UCSD-AML1 (cell line): ENCODE data around the gene DUOXA1.
"Not testable (repeated sequence)": the region's sequence is repeated elsewhere in the genome, so short reads cannot be mapped to it uniquely, and the experiment has no call there.

Experiments
- DNase-seq: peaks from one replicate; lab custom pipeline; 2025; ENCODE audit not compliant: unreplicated experiment; lab: John Stamatoyannopoulos, UW

DUOXA1 gene

DNA sequence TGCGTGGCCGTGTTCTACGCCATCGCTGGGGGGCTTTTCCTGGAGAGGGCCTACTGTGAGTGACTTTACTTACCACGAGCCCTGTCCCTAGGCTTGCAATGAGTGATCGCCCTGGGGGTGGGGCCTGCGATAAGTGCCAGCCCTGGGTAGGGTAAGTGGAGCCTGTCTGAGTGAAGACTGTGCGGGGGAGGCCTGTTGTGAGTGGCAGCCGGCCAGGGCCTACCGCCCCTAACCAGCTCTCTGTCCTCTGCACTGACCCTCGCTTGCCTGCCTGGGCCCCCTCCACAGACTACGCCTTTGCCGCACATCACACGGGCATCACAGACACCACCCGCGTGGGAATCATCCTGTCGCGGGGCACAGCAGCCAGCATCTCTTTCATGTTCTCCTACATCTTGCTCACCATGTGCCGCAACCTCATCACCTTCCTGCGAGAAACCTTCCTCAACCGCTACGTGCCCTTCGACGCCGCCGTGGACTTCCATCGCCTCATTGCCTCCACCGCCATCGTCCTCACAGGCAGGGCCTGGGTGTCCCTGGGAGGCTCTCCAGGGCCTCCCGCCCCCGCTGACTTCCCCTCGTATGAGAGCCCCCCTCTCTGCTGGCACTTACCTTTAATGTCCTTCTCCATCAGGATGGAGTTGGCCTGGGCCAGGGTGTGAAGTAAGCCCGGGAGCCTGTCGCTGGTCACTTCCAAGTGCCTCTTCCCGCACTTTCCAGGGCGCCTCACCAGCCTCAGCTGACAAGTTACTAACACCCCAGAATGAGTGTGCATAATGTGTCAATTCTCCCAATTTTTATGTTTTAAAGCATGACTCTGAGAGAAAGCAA, 22.5 kb upstream of the DUOXA1 start:
- no peak for DNase-seq

DNA sequence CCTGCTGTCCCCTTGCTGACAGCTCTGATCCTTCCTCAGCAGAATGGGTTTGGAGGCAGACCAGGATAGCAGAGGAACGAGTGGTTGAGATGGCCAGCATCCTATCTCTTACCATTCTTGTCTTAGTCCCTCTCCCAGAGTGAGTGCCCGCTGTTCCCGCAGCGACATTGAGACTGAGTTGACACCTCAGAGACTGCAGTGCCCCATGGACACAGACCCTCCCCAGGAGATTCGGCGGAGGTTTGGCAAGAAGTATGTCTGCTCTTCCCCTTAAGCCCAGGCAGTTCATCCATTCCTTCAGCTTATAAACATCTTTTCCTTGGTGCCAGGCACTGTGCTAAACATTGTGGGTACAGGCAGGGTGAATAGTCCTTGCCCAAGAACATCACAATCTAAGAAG, 21.3 kb upstream of the DUOXA1 start:
- no peak for DNase-seq

DNA sequence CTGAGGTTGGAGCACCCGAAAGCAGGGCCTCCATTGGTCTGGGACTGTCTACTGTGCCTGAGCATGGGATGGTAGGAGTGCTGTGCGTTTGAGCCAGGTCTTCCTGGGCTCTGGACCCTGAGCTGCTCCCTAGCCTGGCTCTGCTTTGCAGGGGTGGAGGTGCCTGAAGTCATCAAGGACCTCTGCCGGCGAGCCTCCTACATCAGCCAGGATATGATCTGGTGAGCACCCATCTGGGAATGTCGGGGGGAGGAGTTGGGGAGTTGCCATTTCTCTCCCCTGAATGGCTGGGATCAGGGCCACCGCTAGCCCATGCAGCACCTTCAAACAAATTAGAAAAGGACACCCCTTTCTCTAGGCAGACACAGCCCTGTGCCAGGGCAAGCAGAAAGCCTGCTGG, 20.8 kb upstream of the DUOXA1 start:
- DNase-seq, result no peak

DNA sequence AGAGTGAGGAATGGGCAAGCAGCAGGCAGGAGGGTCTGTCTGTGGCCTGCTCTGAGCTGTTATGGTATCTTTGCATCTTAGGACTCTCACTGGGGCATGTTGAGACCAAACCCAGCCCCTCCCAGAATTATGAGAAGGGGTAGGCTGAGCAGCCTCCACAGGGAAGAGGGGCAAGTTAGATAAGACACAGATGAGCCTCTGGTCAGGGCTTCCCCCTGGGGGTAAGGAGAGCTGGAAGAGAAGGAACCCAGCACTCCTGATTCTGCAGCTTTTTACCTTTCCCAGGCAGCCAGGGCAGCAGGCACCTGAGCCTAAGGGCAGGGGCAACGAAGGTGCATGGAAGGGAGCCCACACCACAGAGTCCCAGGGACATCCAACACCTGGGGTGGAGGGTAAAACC, 19.4 kb upstream of the DUOXA1 start:
- no peak for DNase-seq

GRCh38 chr15:45148076-45149059, 18.7 kb upstream of the DUOXA1 start:
- DNase-seq, result no peak

DNA sequence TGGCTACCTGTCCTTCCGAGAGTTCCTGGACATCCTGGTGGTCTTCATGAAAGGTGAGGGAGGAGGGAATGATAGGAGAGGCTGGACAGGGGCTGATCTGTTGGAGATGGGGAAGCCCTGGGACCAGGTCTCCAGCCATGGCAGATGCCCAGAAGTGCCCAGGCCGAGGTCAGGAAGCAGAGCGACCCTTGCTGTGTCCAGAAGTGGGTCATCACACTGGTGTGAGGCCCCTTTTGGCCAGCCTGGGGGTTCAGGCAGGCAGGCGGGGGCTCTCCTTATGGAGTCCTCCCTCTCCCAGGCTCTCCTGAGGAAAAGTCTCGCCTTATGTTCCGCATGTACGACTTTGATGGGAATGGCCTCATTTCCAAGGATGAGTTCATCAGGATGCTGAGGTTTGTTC, 17.9 kb upstream of the DUOXA1 start:
- DNase-seq, result no peak

DNA sequence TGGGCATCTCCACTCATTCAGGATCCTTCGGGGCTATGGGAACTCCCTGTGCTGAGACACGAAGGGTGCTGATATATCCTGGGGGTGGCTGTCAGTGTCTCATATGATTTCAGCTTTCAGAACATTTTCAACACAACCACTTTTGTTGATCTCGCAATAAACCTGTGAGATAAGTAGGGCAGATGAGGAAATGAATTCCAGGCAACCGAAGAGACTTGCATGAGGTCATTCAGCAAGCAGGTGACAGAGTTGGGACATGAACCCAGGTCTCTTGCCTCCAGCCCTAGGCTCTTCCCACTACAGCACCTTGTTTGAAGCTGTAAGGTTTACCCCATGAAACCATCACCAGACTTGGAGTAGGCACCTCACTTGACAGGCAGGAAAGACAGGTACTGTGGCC, 16.7 kb upstream of the DUOXA1 start:
- no peak for DNase-seq

DNA sequence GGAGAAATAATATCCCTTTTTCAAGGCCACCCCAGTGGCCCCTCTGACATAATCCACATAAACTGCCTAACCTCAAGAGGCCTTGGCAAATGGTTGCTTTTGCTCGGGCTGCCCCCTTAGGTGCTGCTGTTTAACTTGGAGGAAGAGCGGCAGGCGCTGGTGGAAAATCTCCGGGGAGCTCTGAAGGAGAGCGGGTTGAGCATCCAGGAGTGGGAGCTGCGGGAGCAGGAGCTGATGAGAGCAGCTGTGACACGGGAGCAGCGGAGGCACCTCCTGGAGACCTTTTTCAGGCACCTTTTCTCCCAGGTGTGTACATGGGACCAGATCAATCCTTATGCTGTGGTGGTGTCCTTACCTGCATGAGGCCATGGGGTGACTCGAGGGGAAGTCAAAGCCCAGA, 15.1 kb upstream of the DUOXA1 start:
- no peak for DNase-seq

DNA sequence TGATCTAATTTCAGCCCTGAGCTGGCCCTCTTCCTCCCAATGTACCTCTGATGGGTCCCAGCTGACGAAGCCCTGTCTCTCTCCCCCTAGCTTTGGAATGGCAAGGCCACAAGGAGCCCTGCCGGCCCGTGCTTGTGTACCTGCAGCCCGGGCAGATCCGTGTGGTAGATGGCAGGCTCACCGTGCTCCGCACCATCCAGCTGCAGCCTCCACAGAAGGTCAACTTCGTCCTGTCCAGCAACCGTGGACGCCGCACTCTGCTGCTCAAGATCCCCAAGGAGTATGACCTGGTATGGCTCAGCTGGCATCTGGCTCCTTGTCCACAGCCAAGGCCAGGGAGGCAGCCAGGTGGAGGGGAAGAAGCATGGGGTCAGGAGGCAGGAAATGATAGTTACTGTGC, 14.3 kb upstream of the DUOXA1 start:
- no peak for DNase-seq

GRCh38 chr15:45143056-45143455, 13.4 kb upstream of the DUOXA1 start:
- no peak for DNase-seq

DNA sequence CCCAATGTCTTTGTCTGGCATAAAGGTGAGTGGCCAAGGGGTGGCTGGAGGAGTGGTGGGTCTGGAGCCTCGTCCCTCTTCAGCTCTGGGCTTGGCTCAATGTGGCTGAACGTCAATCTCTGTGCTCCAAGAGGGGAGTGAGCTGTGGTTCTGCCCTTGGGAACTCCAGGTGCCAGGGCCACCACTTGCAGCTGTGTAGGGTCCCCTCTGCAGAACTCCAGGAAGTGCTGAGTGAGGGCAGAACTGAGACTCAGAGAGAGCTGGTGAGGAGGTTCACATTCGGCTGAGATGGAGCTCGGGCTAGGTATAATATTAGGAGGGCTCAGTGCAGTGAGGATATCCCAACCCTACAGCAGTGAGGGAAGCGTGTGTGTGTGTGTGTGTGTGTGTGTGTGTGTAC, 11.7 kb upstream of the DUOXA1 start:
- no peak for DNase-seq

DNA sequence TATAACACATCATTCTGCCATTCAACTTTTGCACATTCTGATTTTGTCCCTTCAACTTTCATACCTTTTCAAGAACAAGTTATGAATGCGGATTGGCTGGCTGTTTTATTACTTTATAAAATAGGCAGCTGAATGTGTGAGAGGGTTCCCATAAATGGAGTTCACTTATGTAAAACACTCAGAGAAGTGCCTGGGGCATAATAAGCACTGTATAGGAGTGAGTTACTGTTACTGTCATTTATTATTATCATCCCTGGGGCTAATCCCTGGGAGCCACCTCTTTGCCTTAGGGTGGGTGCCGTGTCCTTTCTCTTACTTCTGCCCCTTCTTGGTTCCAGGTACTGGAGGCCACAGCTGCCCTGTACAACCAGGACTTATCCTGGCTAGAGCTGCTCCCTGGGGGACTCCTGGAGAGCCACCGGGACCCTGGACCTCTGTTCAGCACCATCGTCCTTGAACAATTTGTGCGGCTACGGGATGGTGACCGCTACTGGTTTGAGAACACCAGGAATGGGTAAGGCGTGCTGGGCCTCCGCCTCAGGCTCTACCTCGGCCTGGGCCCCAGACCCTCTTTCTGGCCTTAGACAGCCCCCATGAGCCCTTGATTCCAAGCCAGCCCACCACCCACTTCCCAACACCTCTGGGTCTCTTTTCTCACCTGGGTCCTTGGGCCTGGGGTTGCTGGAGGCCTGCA, 11.0 kb upstream of the DUOXA1 start:
- no peak for DNase-seq

DNA sequence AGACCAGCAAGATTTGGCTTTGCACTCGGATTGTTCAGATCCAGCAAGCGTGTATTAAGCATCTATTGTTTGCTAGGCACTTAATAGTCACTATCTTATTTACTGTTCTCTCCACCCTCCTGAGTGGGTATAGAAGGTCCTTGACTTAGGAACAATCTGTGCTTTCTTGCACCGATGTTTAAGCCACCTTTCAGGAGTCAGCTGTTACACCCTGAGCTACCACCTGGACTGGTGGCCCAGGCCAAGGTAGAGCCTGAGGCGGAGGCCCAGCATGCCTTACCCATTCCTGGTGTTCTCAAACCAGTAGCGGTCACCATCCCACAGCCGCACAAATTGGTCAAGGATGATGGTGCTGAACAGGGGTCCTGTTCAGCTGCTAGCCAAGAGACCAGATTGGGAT, 10.1 kb upstream of the DUOXA1 start:
- no peak for DNase-seq

DNA sequence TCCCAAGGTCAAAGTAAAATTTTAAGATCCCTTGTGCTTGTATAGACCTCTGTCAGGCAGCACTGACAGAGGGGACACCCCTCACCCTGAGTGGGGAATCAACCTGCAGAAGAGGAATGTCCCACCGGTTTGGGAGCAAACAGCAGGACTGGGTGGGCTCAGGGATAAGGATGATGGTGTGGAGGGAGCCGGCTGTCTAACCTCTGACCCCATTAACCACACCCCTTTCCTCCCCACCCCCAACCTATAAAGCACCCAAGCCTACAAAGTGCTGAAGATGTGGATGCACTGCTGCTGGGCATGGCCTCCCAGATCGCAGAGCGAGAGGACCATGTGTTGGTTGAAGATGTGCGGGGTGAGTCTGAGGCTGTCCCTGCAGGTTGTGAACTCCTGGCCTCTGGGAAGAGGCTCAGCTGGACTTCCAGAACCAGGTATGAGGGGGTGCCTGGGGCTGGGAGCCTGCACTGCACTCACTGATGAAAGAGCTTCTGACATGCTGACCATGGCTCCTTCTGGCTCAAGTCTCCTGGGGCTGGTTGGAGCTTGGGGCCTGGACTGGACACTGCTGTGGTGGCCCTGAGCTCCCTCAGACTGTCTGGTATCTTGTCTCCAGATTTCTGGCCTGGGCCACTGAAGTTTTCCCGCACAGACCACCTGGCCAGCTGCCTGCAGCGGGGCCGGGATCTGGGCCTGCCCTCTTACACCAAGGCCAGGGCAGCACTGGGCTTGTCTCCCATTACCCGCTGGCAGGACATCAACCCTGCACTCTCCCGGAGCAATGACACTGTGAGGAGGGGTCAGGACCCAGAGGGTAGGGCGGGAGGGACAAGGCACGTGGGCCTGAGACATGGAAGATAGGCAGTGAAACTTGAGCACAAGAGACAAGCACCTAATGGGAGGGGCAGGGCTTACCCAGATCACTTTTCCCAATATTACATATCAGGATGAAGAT, 9.4 kb upstream of the DUOXA1 start:
- no peak for DNase-seq

DNA sequence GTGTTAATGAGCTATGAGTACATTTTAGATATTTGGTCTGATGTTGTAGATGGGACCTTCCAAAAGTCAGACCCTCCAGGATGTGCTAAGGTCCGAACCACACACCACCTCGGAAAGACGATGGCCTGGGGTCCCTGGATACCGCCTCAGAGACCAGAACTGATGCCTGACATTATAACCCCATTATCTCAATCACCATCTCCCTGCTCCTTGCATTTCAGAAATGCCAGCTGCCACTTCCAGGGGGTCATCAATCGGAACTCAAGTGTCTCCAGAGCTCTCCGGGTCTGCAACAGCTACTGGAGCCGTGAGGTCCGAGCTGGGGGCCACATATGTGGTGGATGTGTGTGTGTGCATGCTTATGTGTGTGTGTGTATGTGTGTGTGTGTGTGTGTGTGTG, 8.0 kb upstream of the DUOXA1 start:
- DNase-seq, result no peak

DNA sequence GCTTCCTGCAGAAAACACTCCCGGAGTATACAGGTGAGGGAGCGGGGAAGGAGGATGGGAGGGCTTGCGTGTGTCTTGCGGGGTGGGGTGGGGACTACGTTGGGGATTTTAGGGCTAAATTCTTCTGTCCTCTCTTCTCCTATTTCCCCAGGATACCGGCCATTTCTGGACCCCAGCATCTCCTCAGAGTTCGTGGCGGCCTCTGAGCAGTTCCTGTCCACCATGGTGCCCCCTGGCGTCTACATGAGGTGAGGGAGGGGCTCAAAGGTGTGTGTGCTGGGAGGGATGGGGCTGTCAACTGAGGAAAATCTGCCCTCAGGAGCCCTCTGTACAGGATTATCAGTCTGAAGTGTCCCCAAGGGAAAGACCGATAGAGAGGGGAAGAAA, 6.7 kb upstream of the DUOXA1 start:
- no peak for DNase-seq

GRCh38 chr15:45135705-45136377, 6.2 kb upstream of the DUOXA1 start:
- not testable (repeated sequence) for DNase-seq

- no peak for DNase-seq
These were observed 5.3 kb upstream of the DUOXA1 start for GRCh38 chr15:45134682-45135604.

- DNase-seq, result no peak
These were observed 4.4 kb upstream of the DUOXA1 start for GRCh38 chr15:45134046-45134445.
